DMS79 (cell line): Measurements from ENCODE around the gene ABCG4.
"Not testable (repeated sequence)": the region's sequence is repeated elsewhere in the genome, so short reads cannot be mapped to it uniquely, and the experiment has no call there.

Experiments
- DNase-seq: peaks from one replicate; lab custom pipeline; 2025; lab: John Stamatoyannopoulos, UW

Gene ABCG4

GRCh38 chr11:119149018-119149785 is at the start of gene ABCG4:
Gene ABCG4 (plus strand): TSS chr11:119149052. CDS start chr11:119149966, 914 bp downstream.
- no peak for DNase-seq

- no peak for DNase-seq
Measured at GRCh38 chr11:119099711-119100110, 49.1 kb upstream of the ABCG4 start.

- no peak for DNase-seq
Measured at GRCh38 chr11:119100246-119100970, 48.4 kb upstream of the ABCG4 start.

- no peak for DNase-seq
Measured at GRCh38 chr11:119100994-119101758, 47.7 kb upstream of the ABCG4 start.

- DNase-seq = peak; percentile 99
Measured at GRCh38 chr11:119101759-119102423, 47.0 kb upstream of the ABCG4 start, which contains the start of gene DPAGT1. Gene DPAGT1 (minus strand): TSS chr11:119101853. CDS start chr11:119101655, 198 bp downstream.

GRCh38 chr11:119103161-119103664 is 45.6 kb upstream of the ABCG4 start:
- not testable (repeated sequence) for DNase-seq

- peak; percentile 51 for DNase-seq
Measured at GRCh38 chr11:119103793-119104192, 45.1 kb upstream of the ABCG4 start.

GRCh38 chr11:119106564-119107537 is 42.0 kb upstream of the ABCG4 start, which contains the start of gene C2CD2L:
Gene C2CD2L (plus strand): TSS chr11:119107344. CDS start chr11:119107742, 398 bp downstream.
- peak; percentile 90 for DNase-seq

- no peak for DNase-seq
Measured at GRCh38 chr11:119107538-119108145, 41.2 kb upstream of the ABCG4 start.

- peak; percentile 88 for DNase-seq
Measured at GRCh38 chr11:119108146-119108856, 40.6 kb upstream of the ABCG4 start.

- DNase-seq = no peak
Measured at GRCh38 chr11:119108857-119109221, 40.0 kb upstream of the ABCG4 start.

- no peak for DNase-seq
Measured at GRCh38 chr11:119109843-119110242, 39.0 kb upstream of the ABCG4 start.

- DNase-seq = no peak
Measured at GRCh38 chr11:119110439-119110838, 38.4 kb upstream of the ABCG4 start.

- no peak for DNase-seq
Measured at GRCh38 chr11:119111361-119111925, 37.4 kb upstream of the ABCG4 start.

GRCh38 chr11:119112314-119113020 is 36.4 kb upstream of the ABCG4 start:
- no peak for DNase-seq

GRCh38 chr11:119113716-119114115 is 35.1 kb upstream of the ABCG4 start:
- no peak for DNase-seq

- no peak for DNase-seq
Measured at GRCh38 chr11:119114351-119114750, 34.5 kb upstream of the ABCG4 start.
